Inflammatory macrophage treated with lipopolysaccharide for 4 hours (primary cell): Measurements from ENCODE around the gene AGPAT4.

Source experiments
- DNase-seq: peaks from one replicate; pipeline ENCODE4 v3.0.0-alpha.2; 2020

AGPAT4 gene

GRCh38 chr6:161254126-161254463 is 19.8 kb downstream of the AGPAT4 start:
- no peak for DNase-seq

- DNase-seq = no peak
Measured at GRCh38 chr6:161251345-161251744, 22.5 kb downstream of the AGPAT4 start.

GRCh38 chr6:161249327-161249726 is 24.5 kb downstream of the AGPAT4 start:
- no peak for DNase-seq

- no peak for DNase-seq
Measured at GRCh38 chr6:161246725-161247124, 27.1 kb downstream of the AGPAT4 start.

- no peak for DNase-seq
Measured at GRCh38 chr6:161245363-161245762, 28.5 kb downstream of the AGPAT4 start.

GRCh38 chr6:161244725-161245124 is 29.1 kb downstream of the AGPAT4 start:
- no peak for DNase-seq

- peak; percentile 82 for DNase-seq
Measured at GRCh38 chr6:161242779-161243693, 30.8 kb downstream of the AGPAT4 start.

- no peak for DNase-seq
Measured at GRCh38 chr6:161242113-161242512, 31.7 kb downstream of the AGPAT4 start.

GRCh38 chr6:161239001-161239400 is 34.9 kb downstream of the AGPAT4 start:
- DNase-seq = no peak

- DNase-seq = peak; percentile 42
Measured at GRCh38 chr6:161238500-161238899, 35.4 kb downstream of the AGPAT4 start.

GRCh38 chr6:161238081-161238480 is 35.8 kb downstream of the AGPAT4 start:
- no peak for DNase-seq

GRCh38 chr6:161237176-161237575 is 36.7 kb downstream of the AGPAT4 start:
- no peak for DNase-seq

- DNase-seq = peak; percentile 72
Measured at GRCh38 chr6:161235776-161236633, 37.9 kb downstream of the AGPAT4 start.

- DNase-seq = no peak
Measured at GRCh38 chr6:161233986-161234661, 39.7 kb downstream of the AGPAT4 start.

GRCh38 chr6:161232467-161232866 is 41.4 kb downstream of the AGPAT4 start:
- no peak for DNase-seq

GRCh38 chr6:161232010-161232409 is 41.9 kb downstream of the AGPAT4 start:
- DNase-seq = no peak

- no peak for DNase-seq
Measured at GRCh38 chr6:161230339-161230738, 43.5 kb downstream of the AGPAT4 start.

GRCh38 chr6:161228921-161229591 is 44.8 kb downstream of the AGPAT4 start:
- DNase-seq = peak; percentile 96

- no peak for DNase-seq
Measured at GRCh38 chr6:161228096-161228495, 45.8 kb downstream of the AGPAT4 start.

GRCh38 chr6:161227004-161227960 is 46.6 kb downstream of the AGPAT4 start:
- peak; percentile 53 for DNase-seq
